GM19025 (cell line): ENCODE measurements around the gene LURAP1L.
"Not testable (repeated sequence)": the region's sequence is repeated elsewhere in the genome, so short reads cannot be mapped to it uniquely, and the experiment has no call there.

ENCODE experiments used
- ATAC-seq: cut with Tn5 transposase; IDR thresholded peaks from one replicate; pipeline ENCODE4 v1.9.1; 2021; ENCODE audit warnings: mild to moderate bottlenecking, low read depth, moderate library complexity; ENCODE audit not compliant: unreplicated experiment

The LURAP1L gene

DNA sequence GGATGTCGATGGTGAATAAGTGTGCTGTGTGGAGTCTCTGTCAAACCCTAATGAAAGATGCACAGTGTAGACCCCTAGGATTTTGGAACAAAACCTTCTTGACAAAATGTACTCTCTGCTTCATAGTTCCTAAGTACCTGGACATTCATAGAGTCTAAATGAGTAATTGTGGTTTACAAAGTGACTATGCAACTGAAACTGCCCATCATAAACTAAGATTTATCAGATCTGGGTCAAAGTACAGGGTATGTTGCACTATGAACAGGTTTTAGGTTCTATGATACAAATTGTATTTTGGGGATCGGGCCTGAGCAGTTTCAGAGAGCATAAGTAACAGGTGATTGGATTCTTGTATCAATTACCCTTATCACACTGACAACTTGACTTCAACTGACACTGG, 79.4 kb downstream of the LURAP1L start:
- ATAC-seq = no peak

DNA sequence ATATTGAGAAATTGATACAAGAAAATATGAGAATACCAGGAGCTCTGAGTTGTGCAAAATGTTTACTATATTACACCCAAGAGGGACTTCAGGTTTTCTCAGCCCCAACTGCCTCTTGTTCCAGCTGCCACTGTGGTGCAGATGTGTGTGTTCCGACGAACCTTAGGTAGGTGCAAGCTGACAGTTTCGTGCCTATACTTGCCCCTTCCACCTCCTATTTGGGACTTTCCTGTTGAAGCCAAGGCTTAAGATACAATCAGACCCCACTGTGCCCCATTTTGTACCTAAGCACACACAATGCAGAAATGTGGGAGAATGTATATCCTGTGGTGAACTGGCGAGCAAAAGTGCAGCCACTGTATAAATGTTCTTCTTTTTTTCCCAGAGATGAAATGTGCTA, 80.2 kb downstream of the LURAP1L start:
- no peak for ATAC-seq

GRCh38 chr9:12856603-12857002, 81.8 kb downstream of the LURAP1L start:
- no peak for ATAC-seq

- no peak for ATAC-seq
These were observed 85.0 kb downstream of the LURAP1L start for GRCh38 chr9:12859704-12860251.

DNA sequence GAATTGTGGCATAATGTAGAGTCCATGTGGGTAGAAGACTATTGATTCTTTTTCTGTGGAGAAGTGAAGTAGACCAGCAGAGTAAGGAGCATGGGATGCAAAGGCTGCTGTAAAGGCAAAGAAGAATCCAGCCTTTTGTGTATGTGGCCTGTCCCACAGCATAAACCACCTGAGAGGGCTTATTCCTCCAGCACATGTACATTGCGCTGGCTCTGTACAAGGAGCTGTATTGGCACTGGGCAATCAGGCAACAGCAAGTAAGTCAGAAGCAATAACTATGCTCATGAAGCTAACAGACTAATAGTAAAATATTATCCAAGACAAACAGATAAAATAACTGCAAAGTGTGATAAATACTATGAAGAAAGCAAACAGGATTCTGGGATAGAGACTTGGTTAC, 86.2 kb downstream of the LURAP1L start:
- no peak for ATAC-seq

GRCh38 chr9:12862611-12863410, 88.0 kb downstream of the LURAP1L start:
- ATAC-seq = no peak

DNA sequence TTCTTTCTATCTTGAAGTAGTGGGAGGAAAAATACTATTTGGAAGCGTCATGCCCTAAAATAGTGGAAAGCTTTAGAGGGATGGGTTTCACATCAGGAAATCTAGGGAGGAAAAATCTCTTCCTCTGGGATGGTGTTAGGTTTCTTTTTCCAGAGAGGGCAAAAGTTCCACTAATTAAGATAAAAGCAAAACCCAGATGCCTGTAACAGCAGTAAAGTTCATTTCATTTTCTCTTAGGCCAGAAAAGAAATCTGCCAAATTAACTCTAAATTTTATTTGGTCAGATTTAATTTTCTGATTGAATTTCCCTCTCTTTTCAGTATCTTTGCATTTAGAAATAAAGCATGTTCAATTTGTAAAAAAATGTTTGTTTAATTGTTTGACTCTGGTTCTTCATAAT, 88.8 kb downstream of the LURAP1L start:
- ATAC-seq = no peak

GRCh38 chr9:12865380-12865779, 90.6 kb downstream of the LURAP1L start:
- ATAC-seq = not testable (repeated sequence)
